ENCODE results near the gene ADARB2.

ADARB2 gene

DNA sequence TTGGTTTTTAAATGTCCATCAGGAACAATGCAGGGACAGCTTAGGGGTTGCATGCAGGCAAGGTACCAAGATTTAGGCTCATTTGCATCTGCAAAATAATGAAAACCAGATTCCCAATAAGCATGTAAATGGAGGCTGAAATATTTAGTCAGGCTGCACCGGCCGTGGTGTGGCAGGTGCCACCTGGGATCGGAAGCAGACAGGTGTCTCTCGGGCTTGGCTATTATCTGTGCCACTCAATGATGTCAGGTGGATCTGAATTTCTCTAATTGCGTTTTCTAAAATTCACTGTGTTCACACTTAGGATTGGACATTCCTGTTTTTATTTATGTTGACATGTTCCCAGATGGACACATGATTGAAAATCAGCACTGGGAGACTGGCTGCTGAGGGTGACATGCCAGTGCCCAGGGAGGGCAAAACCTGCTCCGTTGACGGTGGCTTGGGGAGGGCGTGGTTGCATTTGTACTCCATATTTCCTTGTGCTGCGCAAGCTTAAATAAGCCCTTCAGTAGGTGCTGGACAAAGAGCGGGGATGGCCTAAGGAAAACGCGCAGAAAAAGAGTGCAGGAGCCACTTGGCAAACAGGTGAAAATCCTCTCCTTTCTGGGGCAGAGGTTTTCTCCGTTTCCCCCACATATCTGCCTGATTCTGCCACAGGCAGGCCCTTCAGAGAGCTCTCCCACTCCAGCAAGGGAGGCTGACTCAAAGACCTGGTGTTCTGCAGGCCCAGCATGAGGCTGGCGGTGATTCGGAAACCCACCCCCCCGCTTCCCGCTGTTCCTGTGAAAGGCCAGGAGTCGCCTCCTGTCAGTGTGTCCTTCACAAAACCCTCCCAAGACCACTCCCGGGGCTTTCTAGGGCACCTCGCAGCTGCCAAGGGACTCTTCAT is 538.6 kb downstream of the ADARB2 start:
- no peak for DNase-seq (ENCODE audit: low read depth)
- no peak overlapping the region for H3K4me3 ChIP-seq (ENCODE audit: control insufficient read depth, low read depth, low read length)
- TF ChIP-seq, protein P1, sequence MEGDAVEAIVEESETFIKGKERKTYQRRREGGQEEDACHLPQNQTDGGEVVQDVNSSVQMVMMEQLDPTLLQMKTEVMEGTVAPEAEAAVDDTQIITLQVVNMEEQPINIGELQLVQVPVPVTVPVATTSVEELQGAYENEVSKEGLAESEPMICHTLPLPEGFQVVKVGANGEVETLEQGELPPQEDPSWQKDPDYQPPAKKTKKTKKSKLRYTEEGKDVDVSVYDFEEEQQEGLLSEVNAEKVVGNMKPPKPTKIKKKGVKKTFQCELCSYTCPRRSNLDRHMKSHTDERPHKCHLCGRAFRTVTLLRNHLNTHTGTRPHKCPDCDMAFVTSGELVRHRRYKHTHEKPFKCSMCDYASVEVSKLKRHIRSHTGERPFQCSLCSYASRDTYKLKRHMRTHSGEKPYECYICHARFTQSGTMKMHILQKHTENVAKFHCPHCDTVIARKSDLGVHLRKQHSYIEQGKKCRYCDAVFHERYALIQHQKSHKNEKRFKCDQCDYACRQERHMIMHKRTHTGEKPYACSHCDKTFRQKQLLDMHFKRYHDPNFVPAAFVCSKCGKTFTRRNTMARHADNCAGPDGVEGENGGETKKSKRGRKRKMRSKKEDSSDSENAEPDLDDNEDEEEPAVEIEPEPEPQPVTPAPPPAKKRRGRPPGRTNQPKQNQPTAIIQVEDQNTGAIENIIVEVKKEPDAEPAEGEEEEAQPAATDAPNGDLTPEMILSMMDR (conservative IDR thresholded peaks at IDR 0.05; ENCODE audit: control insufficient read depth, insufficient read depth, low read depth, low read length), result no peak

DNA sequence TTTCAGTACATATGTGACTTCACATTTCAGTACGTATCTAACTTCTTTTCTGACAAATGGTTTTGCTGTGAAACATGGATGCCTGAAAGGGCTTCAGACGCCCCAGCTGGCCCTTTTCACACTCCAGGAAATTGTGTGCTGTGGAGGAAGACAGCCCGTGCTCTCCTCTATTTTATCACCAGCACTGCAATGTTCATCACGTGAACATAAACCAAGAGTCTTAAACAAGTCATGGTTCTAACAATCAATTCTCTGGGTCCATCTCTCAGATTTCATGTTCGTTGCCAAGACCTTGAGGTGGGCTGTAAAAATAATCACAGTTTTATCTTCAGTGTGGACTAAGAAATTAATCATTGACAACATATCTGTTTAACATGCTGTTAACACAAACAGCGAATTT is 539.9 kb downstream of the ADARB2 start:
- DNase-seq (ENCODE audit: low read depth), result no peak
- H3K4me3 ChIP-seq (ENCODE audit: control insufficient read depth, low read depth, low read length), result no peak overlapping the region
- TF ChIP-seq, protein P1 (conservative IDR thresholded peaks at IDR 0.05; ENCODE audit: control insufficient read depth, insufficient read depth, low read depth, low read length), result no peak

- TF ChIP-seq, protein P1 (conservative IDR thresholded peaks at IDR 0.05; ENCODE audit: control insufficient read depth, insufficient read depth, low read depth, low read length), result no peak
- no peak for DNase-seq (ENCODE audit: low read depth)
- no peak overlapping the region for H3K4me3 ChIP-seq (ENCODE audit: control insufficient read depth, low read depth, low read length)
Observed at GRCh38 chr10:1196656-1197055, 540.7 kb downstream of the ADARB2 start.

- TF ChIP-seq, protein P1 (conservative IDR thresholded peaks at IDR 0.05; ENCODE audit: control insufficient read depth, insufficient read depth, low read depth, low read length), result no peak
- no peak overlapping the region for H3K4me3 ChIP-seq (ENCODE audit: control insufficient read depth, low read depth, low read length)
- DNase-seq (ENCODE audit: low read depth), result no peak
Observed at GRCh38 chr10:1195828-1196227, 541.5 kb downstream of the ADARB2 start.

DNA sequence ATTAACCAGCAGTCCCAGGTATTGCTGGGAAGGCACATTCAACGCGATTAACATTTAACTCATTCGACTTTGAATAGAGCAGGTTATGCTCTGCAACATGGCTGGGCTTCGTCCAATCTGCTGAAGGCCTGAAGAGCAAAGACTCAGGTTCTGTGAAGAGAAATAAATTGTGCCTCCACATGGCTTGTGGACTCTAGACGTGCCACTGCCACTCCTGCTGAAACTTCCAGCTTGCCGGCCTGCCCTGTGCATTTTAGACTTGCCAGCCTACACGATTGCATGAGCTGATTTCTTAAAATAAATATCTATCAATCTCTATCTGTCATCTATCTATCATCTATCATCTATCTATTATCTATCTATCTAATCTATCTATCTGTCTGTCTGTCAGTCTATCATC is 543.2 kb downstream of the ADARB2 start:
- no peak overlapping the region for H3K4me3 ChIP-seq (ENCODE audit: control insufficient read depth, low read depth, low read length)
- TF ChIP-seq, protein P1 (conservative IDR thresholded peaks at IDR 0.05; ENCODE audit: control insufficient read depth, insufficient read depth, low read depth, low read length), result no peak
- DNase-seq (ENCODE audit: low read depth), result no peak

GRCh38 chr10:1193561-1193960 is 543.8 kb downstream of the ADARB2 start:
- no peak overlapping the region for H3K4me3 ChIP-seq (ENCODE audit: control insufficient read depth, low read depth, low read length)
- DNase-seq (ENCODE audit: low read depth), result no peak
- TF ChIP-seq, protein P1 (conservative IDR thresholded peaks at IDR 0.05; ENCODE audit: control insufficient read depth, insufficient read depth, low read depth, low read length), result no peak

Data from fibroblast of mammary gland (primary cell).